Embryonic facial prominence (tissue), 1 donor: ENCODE results near the gene ROBO2.
A peak's percentile ranks its signal among the peaks of the same experiment; 100 is the strongest.

ENCODE experiments used
- DNase-seq: peaks from one replicate; pipeline ENCODE4 v3.0.0-alpha.2; 2016; ENCODE audit errors: extremely low spot score

ROBO2 gene

GRCh38 chr3:77577264-77577663, 537.4 kb downstream of the ROBO2 start:
- DNase-seq = no peak

- DNase-seq = no peak
Measured at GRCh38 chr3:77586216-77586615, 546.3 kb downstream of the ROBO2 start.

GRCh38 chr3:77588863-77589262, 549.0 kb downstream of the ROBO2 start:
- DNase-seq = no peak

- no peak for DNase-seq
Measured at GRCh38 chr3:77590191-77590590, 550.3 kb downstream of the ROBO2 start.

GRCh38 chr3:77595371-77595870, 555.5 kb downstream of the ROBO2 start:
- no peak for DNase-seq

- no peak for DNase-seq
Measured at GRCh38 chr3:77599948-77600347, 560.0 kb downstream of the ROBO2 start.

- DNase-seq = no peak
Measured at GRCh38 chr3:77601823-77602415, 562.0 kb downstream of the ROBO2 start.

GRCh38 chr3:77602722-77603121, 562.8 kb downstream of the ROBO2 start:
- DNase-seq = no peak

- no peak for DNase-seq
Measured at GRCh38 chr3:77605308-77605707, 565.4 kb downstream of the ROBO2 start.

- no peak for DNase-seq
Measured at GRCh38 chr3:77605865-77606264, 566.0 kb downstream of the ROBO2 start.

- no peak for DNase-seq
Measured at GRCh38 chr3:77606372-77606771, 566.5 kb downstream of the ROBO2 start.

- DNase-seq = no peak
Measured at GRCh38 chr3:77618686-77619085, 578.8 kb downstream of the ROBO2 start.

GRCh38 chr3:77620009-77620408, 580.1 kb downstream of the ROBO2 start:
- peak; percentile 16 for DNase-seq

- no peak for DNase-seq
Measured at GRCh38 chr3:77623500-77623899, 583.6 kb downstream of the ROBO2 start.

- DNase-seq = no peak
Measured at GRCh38 chr3:77626157-77626556, 586.3 kb downstream of the ROBO2 start.

- DNase-seq = no peak
Measured at GRCh38 chr3:77648214-77648613, 608.3 kb downstream of the ROBO2 start.

GRCh38 chr3:77648664-77649063, 608.8 kb downstream of the ROBO2 start:
- DNase-seq = no peak

- no peak for DNase-seq
Measured at GRCh38 chr3:77652624-77653023, 612.7 kb downstream of the ROBO2 start.

- no peak for DNase-seq
Measured at GRCh38 chr3:77655396-77655795, 615.5 kb downstream of the ROBO2 start.

GRCh38 chr3:77660718-77661117, 620.8 kb downstream of the ROBO2 start:
- DNase-seq = no peak

GRCh38 chr3:77667901-77668300, 628.0 kb downstream of the ROBO2 start:
- DNase-seq = no peak

- no peak for DNase-seq
Measured at GRCh38 chr3:77668376-77668775, 628.5 kb downstream of the ROBO2 start.

- DNase-seq = no peak
Measured at GRCh38 chr3:77672016-77672415, 632.1 kb downstream of the ROBO2 start.

- DNase-seq = no peak
Measured at GRCh38 chr3:77682162-77682561, 642.3 kb downstream of the ROBO2 start.
